Lower lobe of right lung (tissue), 2 donors: ENCODE data around the gene MPZL3. TPM values are rescaled to one million over a fixed set of nuclear protein-coding genes. Genes with fewer than 3 reads are reported as not detected.

Experiments
- ATAC-seq, 2 donors: fragments of 200-7000 bp; cut with Tn5 transposase; one replicate each; pipeline ENCODE4 v1.9.1; 2020 to 2022; ENCODE audit warnings: mild to moderate bottlenecking in 2 of 2, moderate library complexity in 2 of 2
- DNase-seq: peaks from one replicate; pipeline ENCODE4 v3.0.0-alpha.2; 2020
- H3K27ac ChIP-seq: fragments of 200-600 bp; one replicate; pipeline ENCODE4 v1.8.0; 2022
- H3K27me3 ChIP-seq: fragments of 200-600 bp; one replicate; pipeline ENCODE4 v1.8.0; 2022; ENCODE audit warnings: low read depth
- H3K36me3 ChIP-seq: fragments of 200-600 bp; one replicate; pipeline ENCODE4 v1.8.0; 2022; ENCODE audit warnings: mild to moderate bottlenecking
- H3K4me1 ChIP-seq: fragments of 200-600 bp; one replicate; pipeline ENCODE4 v1.8.0; 2022
- H3K4me3 ChIP-seq: fragments of 200-600 bp; one replicate; pipeline ENCODE4 v1.8.0; 2022; ENCODE audit warnings: mild to moderate bottlenecking
- H3K9me3 ChIP-seq: fragments of 200-600 bp; one replicate; pipeline ENCODE4 v1.8.0; 2022
- intact Hi-C: fragments of 100-400 bp; cut with DNase I; formaldehyde crosslinking; loops from one replicate; pipeline ENCODE4 v1.11.0; 2022
- total RNA-seq: library from RNA; stranded (reverse); fragmentation: NEBNext Ultra II Directional; extraction: Animal tissue kit (Norgen Biotek cat#: 25700); gene quantifications from one replicate; pipeline ENCODE4 v1.2.1, GENCODE V29; 2021
- TF ChIP-seq, protein P1 (sequence below): fragments of 200-600 bp; IDR thresholded peaks from one replicate; pipeline ENCODE4 v1.8.0; 2022; ENCODE audit warnings: antibody characterized with exemption, mild to moderate bottlenecking
- donor health status: DM: no; HTN: yes; CAD: no; lungs with severe emphysema.

MPZL3 gene
- total RNA-seq, 1 donor from 2014 or later: 12.8 TPM

DNA sequence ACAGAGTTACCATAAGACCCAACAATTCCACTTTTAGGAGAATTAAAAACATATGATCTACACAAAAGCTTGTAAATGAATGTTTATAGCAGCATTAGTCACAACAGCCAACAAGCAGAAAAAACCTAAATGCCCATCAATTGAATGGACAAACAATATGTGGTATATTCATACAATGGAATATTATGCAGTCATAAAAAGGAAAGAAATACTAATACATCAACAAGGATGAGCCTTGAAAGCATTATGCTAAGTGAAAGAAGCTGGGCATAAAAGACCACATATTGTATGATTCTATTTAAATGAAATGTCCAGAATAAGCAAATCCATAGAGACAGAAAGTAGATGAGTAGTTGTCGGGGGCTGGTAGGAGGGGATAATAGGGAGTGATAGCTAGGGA is 7.0 kb upstream of the MPZL3 start:
- Histone ChIP-seq H3K27ac (no peak overlapping the region), H3K27me3 (no peaks in the 10 kb centered on the region), H3K4me3 (no peak overlapping the region), H3K36me3 (peaks cover 38% of the 10 kb centered on the region), H3K4me1 (peaks cover 21% of the 10 kb centered on the region), H3K9me3 (no peaks in the 10 kb centered on the region)
- no peak for ATAC-seq
- intact Hi-C loops: no loop called here
- TF ChIP-seq, protein P1, sequence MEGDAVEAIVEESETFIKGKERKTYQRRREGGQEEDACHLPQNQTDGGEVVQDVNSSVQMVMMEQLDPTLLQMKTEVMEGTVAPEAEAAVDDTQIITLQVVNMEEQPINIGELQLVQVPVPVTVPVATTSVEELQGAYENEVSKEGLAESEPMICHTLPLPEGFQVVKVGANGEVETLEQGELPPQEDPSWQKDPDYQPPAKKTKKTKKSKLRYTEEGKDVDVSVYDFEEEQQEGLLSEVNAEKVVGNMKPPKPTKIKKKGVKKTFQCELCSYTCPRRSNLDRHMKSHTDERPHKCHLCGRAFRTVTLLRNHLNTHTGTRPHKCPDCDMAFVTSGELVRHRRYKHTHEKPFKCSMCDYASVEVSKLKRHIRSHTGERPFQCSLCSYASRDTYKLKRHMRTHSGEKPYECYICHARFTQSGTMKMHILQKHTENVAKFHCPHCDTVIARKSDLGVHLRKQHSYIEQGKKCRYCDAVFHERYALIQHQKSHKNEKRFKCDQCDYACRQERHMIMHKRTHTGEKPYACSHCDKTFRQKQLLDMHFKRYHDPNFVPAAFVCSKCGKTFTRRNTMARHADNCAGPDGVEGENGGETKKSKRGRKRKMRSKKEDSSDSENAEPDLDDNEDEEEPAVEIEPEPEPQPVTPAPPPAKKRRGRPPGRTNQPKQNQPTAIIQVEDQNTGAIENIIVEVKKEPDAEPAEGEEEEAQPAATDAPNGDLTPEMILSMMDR: no peak
- no peak for DNase-seq

DNA sequence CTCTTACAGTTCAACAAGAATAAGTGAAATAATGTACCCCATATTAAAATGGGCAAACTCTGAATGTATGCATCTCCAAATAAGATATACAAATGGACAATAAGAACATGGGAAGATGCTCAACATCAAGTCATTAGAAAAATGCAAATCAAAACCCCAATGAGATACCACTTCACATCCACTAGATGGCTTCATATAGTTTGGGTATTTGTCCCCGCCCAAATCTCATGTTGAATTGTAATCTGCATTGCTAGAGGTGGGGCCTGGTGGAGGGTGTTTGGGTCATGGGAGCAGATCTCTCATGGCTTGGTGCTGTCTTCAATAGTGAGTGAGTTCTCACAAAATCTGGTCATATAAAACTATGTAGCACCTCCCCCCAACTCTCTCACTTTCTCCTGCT is 6.2 kb upstream of the MPZL3 start:
- no peak for DNase-seq
- intact Hi-C loops: no loop called here
- Histone ChIP-seq H3K27ac (no peak overlapping the region), H3K4me1 (peaks cover 16% of the 10 kb centered on the region), H3K27me3 (no peaks in the 10 kb centered on the region), H3K36me3 (peaks cover 38% of the 10 kb centered on the region), H3K9me3 (no peaks in the 10 kb centered on the region), H3K4me3 (no peak overlapping the region)
- no peak for ATAC-seq
- TF ChIP-seq, protein P1: no peak

GRCh38 chr11:118252688-118253087 is 523 bp upstream of the MPZL3 start:
- Histone ChIP-seq H3K36me3 (peaks cover 19% of the 10 kb centered on the region), H3K27ac (peak overlapping the region; percentile 94), H3K9me3 (no peaks in the 10 kb centered on the region), H3K4me1 (peaks cover 17% of the 10 kb centered on the region), H3K4me3 (peak overlapping the region; percentile 63), H3K27me3 (no peaks in the 10 kb centered on the region)
- intact Hi-C loops: no loop called here
- ATAC-seq (peak; percentile 30 to 35), DNase-seq (no peak)
- TF ChIP-seq, protein P1: no peak

GRCh38 chr11:118247041-118247440 is 5.1 kb downstream of the MPZL3 start:
- DNase-seq (no peak), ATAC-seq (peak; percentile 34 to 76)
- H3K9me3 ChIP-seq: no peaks in the 10 kb centered on the region
- no peaks in the 10 kb centered on the region for H3K27me3 ChIP-seq
- intact Hi-C loops: no loop called here
- H3K36me3 ChIP-seq: no peaks in the 10 kb centered on the region
- no peak overlapping the region for H3K4me3 ChIP-seq
- H3K27ac ChIP-seq: peak overlapping the region; percentile 33
- H3K4me1 ChIP-seq: peaks cover 31% of the 10 kb centered on the region
- TF ChIP-seq, protein P1: no peak

- TF ChIP-seq, protein P1: no peak
- peaks cover 35% of the 10 kb centered on the region for H3K4me1 ChIP-seq
- no peaks in the 10 kb centered on the region for H3K27me3 ChIP-seq
- H3K4me3 ChIP-seq: no peak overlapping the region
- peak in 1 of 2 donors; percentile 38 for ATAC-seq
- intact Hi-C loops: no loop called here
- H3K27ac ChIP-seq: no peak overlapping the region
- DNase-seq: no peak
- H3K9me3 ChIP-seq: no peaks in the 10 kb centered on the region
- no peaks in the 10 kb centered on the region for H3K36me3 ChIP-seq
These were observed 6.1 kb downstream of the MPZL3 start for GRCh38 chr11:118245936-118246562.
